Measurements from ENCODE around the gene MTCH1.
A peak's percentile ranks its signal among the peaks of the same experiment; 100 is the strongest.
"Not testable (repeated sequence)": the region's sequence is repeated elsewhere in the genome, so short reads cannot be mapped to it uniquely, and the experiment has no call there.

Gene MTCH1

GRCh38 chr6:36954262-36954931 lies 31.6 kb downstream of the MTCH1 start, which contains the start of gene PI16:
Gene PI16 (plus strand): TSS chr6:36954738. CDS start chr6:36954761, 23 bp downstream.
- no peak for DNase-seq (ENCODE audit: low spot score)

- no peak for DNase-seq (ENCODE audit: low spot score)
These were observed 32.1 kb downstream of the MTCH1 start for GRCh38 chr6:36953931-36954261.

- no peak for DNase-seq (ENCODE audit: low spot score)
These were observed 36.4 kb downstream of the MTCH1 start for GRCh38 chr6:36949636-36950035.

GRCh38 chr6:36949076-36949475 lies 36.9 kb downstream of the MTCH1 start:
- DNase-seq (ENCODE audit: low spot score), result not testable (repeated sequence)

GRCh38 chr6:36947570-36948351 lies 38.2 kb downstream of the MTCH1 start:
- DNase-seq (ENCODE audit: low spot score), result peak; percentile 94

- DNase-seq (ENCODE audit: low spot score), result no peak
These were observed 39.5 kb downstream of the MTCH1 start for GRCh38 chr6:36946526-36946925.

- DNase-seq (ENCODE audit: low spot score), result no peak
These were observed 40.7 kb downstream of the MTCH1 start for GRCh38 chr6:36945301-36945700.

GRCh38 chr6:36944650-36945049 lies 41.3 kb downstream of the MTCH1 start:
- no peak for DNase-seq (ENCODE audit: low spot score)

- DNase-seq (ENCODE audit: low spot score), result not testable (repeated sequence)
These were observed 43.7 kb downstream of the MTCH1 start for GRCh38 chr6:36942329-36942728.

GRCh38 chr6:36941561-36941960 lies 44.4 kb downstream of the MTCH1 start:
- not testable (repeated sequence) for DNase-seq (ENCODE audit: low spot score)

- no peak for DNase-seq (ENCODE audit: low spot score)
These were observed 46.0 kb downstream of the MTCH1 start for GRCh38 chr6:36940027-36940426.

GRCh38 chr6:36939005-36939404 lies 47.0 kb downstream of the MTCH1 start:
- DNase-seq (ENCODE audit: low spot score), result not testable (repeated sequence)

GRCh38 chr6:36938536-36938935 lies 47.5 kb downstream of the MTCH1 start:
- DNase-seq (ENCODE audit: low spot score), result no peak

- no peak for DNase-seq (ENCODE audit: low spot score)
These were observed 48.1 kb downstream of the MTCH1 start for GRCh38 chr6:36937896-36938295.

GRCh38 chr6:36936824-36937223 lies 49.2 kb downstream of the MTCH1 start:
- DNase-seq (ENCODE audit: low spot score), result no peak

- DNase-seq (ENCODE audit: low spot score), result no peak
These were observed 51.1 kb downstream of the MTCH1 start for GRCh38 chr6:36934901-36935300.

- DNase-seq (ENCODE audit: low spot score), result no peak
These were observed 52.5 kb downstream of the MTCH1 start for GRCh38 chr6:36933519-36933918.

GRCh38 chr6:36933102-36933501 lies 52.9 kb downstream of the MTCH1 start:
- DNase-seq (ENCODE audit: low spot score), result no peak

GRCh38 chr6:36930483-36930882 lies 55.5 kb downstream of the MTCH1 start:
- DNase-seq (ENCODE audit: low spot score), result no peak

GRCh38 chr6:36929607-36930006 lies 56.4 kb downstream of the MTCH1 start:
- no peak for DNase-seq (ENCODE audit: low spot score)

GRCh38 chr6:36929152-36929551 lies 56.8 kb downstream of the MTCH1 start:
- DNase-seq (ENCODE audit: low spot score), result no peak

GRCh38 chr6:36928547-36928918 lies 57.5 kb downstream of the MTCH1 start:
- DNase-seq (ENCODE audit: low spot score), result no peak

- no peak for DNase-seq (ENCODE audit: low spot score)
These were observed 58.1 kb downstream of the MTCH1 start for GRCh38 chr6:36927691-36928546.

All from putamen (tissue), 1 donor.